ENCODE data around the gene HTR3A. TPM values are rescaled to one million over a fixed set of nuclear protein-coding genes. Genes with fewer than 3 reads are reported as not detected.

HTR3A gene
- total RNA-seq, 1 experiment from 2014 or later, result not detected

DNA sequence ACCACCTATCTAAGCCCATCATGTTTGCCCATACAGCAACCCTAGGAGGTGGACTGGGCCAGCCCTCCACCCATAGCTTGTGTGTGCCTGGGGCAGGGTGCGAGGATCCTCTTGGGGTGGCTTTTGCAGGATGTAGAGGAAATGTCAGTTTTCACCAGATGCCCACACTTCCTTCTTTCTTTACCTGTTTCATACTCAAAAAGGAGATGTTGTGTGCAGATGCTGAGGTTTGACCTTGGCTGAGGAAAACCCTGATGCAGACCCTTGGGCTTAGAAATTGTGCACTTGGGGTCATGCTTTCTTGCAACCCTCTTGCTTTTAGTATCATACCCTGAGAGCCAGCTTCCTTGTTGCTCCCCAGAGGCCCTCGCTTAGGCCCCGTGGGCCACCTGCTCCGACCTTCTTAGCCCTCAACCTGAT, 2.2 kb downstream of the HTR3A start:
- Histone ChIP-seq H3K4me3 (ENCODE audit: low read depth, low read length) (no peak overlapping the region), H3K4me1 (no peaks in the 10 kb centered on the region), H3K36me3 (ENCODE audit: control insufficient read depth, insufficient read depth, low read length) (no peaks in the 10 kb centered on the region), H3K27me3 (replicated peaks; ENCODE audit: control insufficient read depth, insufficient read depth, low read length) (peaks cover 5% of the 10 kb centered on the region), H3K9me3 (no peaks in the 10 kb centered on the region)
- Mint-ChIP-seq H3K27me3 (ENCODE audit: insufficient read depth, unreplicated experiment) (peaks cover 28% of the 10 kb centered on the region), H3K9me3 (ENCODE audit: unreplicated experiment) (no peaks in the 10 kb centered on the region), H3K4me1 (ENCODE audit: low read depth, unreplicated experiment) (no peaks in the 10 kb centered on the region), H3K36me3 (ENCODE audit: insufficient read depth, unreplicated experiment) (no peaks in the 10 kb centered on the region), H3K27ac (ENCODE audit: unreplicated experiment) (no peak overlapping the region), H3K4me3 (ENCODE audit: unreplicated experiment) (no peak overlapping the region)
- intact Hi-C loops (cut with micrococcal nuclease; ENCODE audit: unreplicated experiment), result loop anchor here (5.0 kb wide), 1 partner anchor 80 kb away; no protein-coding TSS in a partner anchor
- DNase-seq, result no peak
- ChIA-PET CTCF (interaction anchor here (0.8 kb wide), 1 partner anchor 16 kb away, joined by 3 read pairs; no protein-coding TSS in a partner anchor), POLR2A (no interaction called here)
- no TSS peak for BruUV-seq (replicated peaks)
- no peak for TF ChIP-seq CTCF (IDR thresholded peaks at IDR 0.05; ENCODE audit: insufficient read depth in 1 of 2, low read depth in 1 of 2, low read length in 1 of 2, severe bottlenecking in 1 of 2, unreplicated experiment in 1 of 2)

GRCh38 chr11:113977701-113978100, 2.8 kb downstream of the HTR3A start:
- POLR2A ChIA-PET, result no interaction called here
- Histone ChIP-seq H3K9me3 (no peaks in the 10 kb centered on the region), H3K27me3 (replicated peaks; ENCODE audit: control insufficient read depth, insufficient read depth, low read length) (peaks cover 6% of the 10 kb centered on the region), H3K4me1 (no peaks in the 10 kb centered on the region), H3K36me3 (ENCODE audit: control insufficient read depth, insufficient read depth, low read length) (no peaks in the 10 kb centered on the region), H3K4me3 (ENCODE audit: low read depth, low read length) (no peak overlapping the region)
- no peak for DNase-seq
- Mint-ChIP-seq H3K36me3 (ENCODE audit: insufficient read depth, unreplicated experiment) (no peaks in the 10 kb centered on the region), H3K27ac (ENCODE audit: unreplicated experiment) (no peak overlapping the region), H3K4me1 (ENCODE audit: low read depth, unreplicated experiment) (no peaks in the 10 kb centered on the region), H3K4me3 (ENCODE audit: unreplicated experiment) (no peak overlapping the region), H3K9me3 (ENCODE audit: unreplicated experiment) (no peaks in the 10 kb centered on the region), H3K27me3 (ENCODE audit: insufficient read depth, unreplicated experiment) (peaks cover 24% of the 10 kb centered on the region)
- CTCF ChIA-PET, result interaction anchor here (0.8 kb wide), 1 partner anchor 15 kb away, joined by 3 read pairs; no protein-coding TSS in a partner anchor
- TF ChIP-seq CTCF (IDR thresholded peaks at IDR 0.05; ENCODE audit: insufficient read depth in 1 of 2, low read depth in 1 of 2, low read length in 1 of 2, severe bottlenecking in 1 of 2, unreplicated experiment in 1 of 2), result no peak
- no TSS peak for BruUV-seq (replicated peaks)
- intact Hi-C loops (cut with micrococcal nuclease; ENCODE audit: unreplicated experiment), result loop anchor here (5.0 kb wide), 1 partner anchor 80 kb away; no protein-coding TSS in a partner anchor

- Mint-ChIP-seq H3K36me3 (ENCODE audit: insufficient read depth, unreplicated experiment) (no peaks in the 10 kb centered on the region), H3K4me1 (ENCODE audit: low read depth, unreplicated experiment) (no peaks in the 10 kb centered on the region), H3K27me3 (ENCODE audit: insufficient read depth, unreplicated experiment) (peaks cover 35% of the 10 kb centered on the region), H3K4me3 (ENCODE audit: unreplicated experiment) (no peak overlapping the region), H3K27ac (ENCODE audit: unreplicated experiment) (no peak overlapping the region), H3K9me3 (ENCODE audit: unreplicated experiment) (no peaks in the 10 kb centered on the region)
- no peak for DNase-seq
- intact Hi-C loops (cut with micrococcal nuclease; ENCODE audit: unreplicated experiment), result loop anchor here (5.0 kb wide), 1 partner anchor 82 kb away; no protein-coding TSS in a partner anchor
- no peak for TF ChIP-seq CTCF (IDR thresholded peaks at IDR 0.05; ENCODE audit: insufficient read depth in 1 of 2, low read depth in 1 of 2, low read length in 1 of 2, severe bottlenecking in 1 of 2, unreplicated experiment in 1 of 2)
- Histone ChIP-seq H3K9me3 (no peaks in the 10 kb centered on the region), H3K36me3 (ENCODE audit: control insufficient read depth, insufficient read depth, low read length) (no peaks in the 10 kb centered on the region), H3K27me3 (replicated peaks; ENCODE audit: control insufficient read depth, insufficient read depth, low read length) (peaks cover 9% of the 10 kb centered on the region), H3K4me1 (no peaks in the 10 kb centered on the region), H3K4me3 (ENCODE audit: low read depth, low read length) (no peak overlapping the region)
- ChIA-PET CTCF (interaction anchor here (0.6 to 1.1 kb wide), 2 partner anchors 78 to 156 kb away, joined by 3 read pairs; no protein-coding TSS in a partner anchor), POLR2A (no interaction called here)
- BruUV-seq (replicated peaks), result no TSS peak
These were observed 4.5 kb downstream of the HTR3A start for GRCh38 chr11:113979431-113979830.

Data from Caco-2 (cell line).